H1 (cell line): ENCODE results near the gene ST6GALNAC3. TPM values are rescaled to one million over a fixed set of nuclear protein-coding genes. Genes with fewer than 3 reads are reported as not detected.

ENCODE experiments used
- CTCF ChIA-PET: fragments of 300-600 bp; sonication (Branson Sonifier 250); formaldehyde crosslinking; loops from one replicate; lab custom pipeline; 2021; ENCODE audit not compliant: partially characterized antibody; lab: Charles Lee
- POLR2A ChIA-PET: fragments of 300-600 bp; sonication (Branson Sonifier 250); formaldehyde crosslinking; loops from one replicate; lab custom pipeline; 2021; ENCODE audit warnings: inconsistent platforms; ENCODE audit not compliant: partially characterized antibody; lab: Charles Lee
- DNase-seq, 2 experiments: peaks; one replicate each; pipeline versions ENCODE4 v3.0.0 to v3.0.0-alpha.2; 2010 to 2022; ENCODE audit warnings: low spot score in 2 of 2, low read depth in 1 of 2, mixed read lengths in 1 of 2
- FAIRE-seq: peaks from 2 replicates; lab custom pipeline; 2011; peaks lifted over from hg19 to GRCh38; lab: Jason Lieb, UNC
- H2AFZ ChIP-seq: 2 replicates; pipeline ENCODE4 v1.8.1; 2012; ENCODE audit warnings: low read length, inconsistent platforms
- H2AK5ac ChIP-seq: 2 replicates; pipeline ENCODE4 v1.6.1; 2013; ENCODE audit warnings: low read depth, low read length
- H2BK120ac ChIP-seq: replicated peaks from 2 replicates; pipeline ENCODE3; 2013; ENCODE audit warnings: low read depth, low read length, inconsistent platforms
- H2BK12ac ChIP-seq: 2 replicates; pipeline ENCODE4 v1.6.1; 2013; ENCODE audit warnings: low read depth, low read length
- H2BK15ac ChIP-seq: 2 replicates; pipeline ENCODE4 v1.6.1; 2013; ENCODE audit warnings: low read length
- H2BK20ac ChIP-seq: 2 replicates; pipeline ENCODE4 v1.6.1; 2013; ENCODE audit warnings: low read length
- H2BK5ac ChIP-seq: 2 replicates; pipeline ENCODE4 v1.6.1; 2013; ENCODE audit warnings: low read depth, low read length
- H3K14ac ChIP-seq: 2 replicates; pipeline ENCODE4 v1.6.1; 2013; ENCODE audit warnings: inconsistent platforms; ENCODE audit not compliant: insufficient read length
- H3K18ac ChIP-seq: 2 replicates; pipeline ENCODE4 v1.6.1; 2013; ENCODE audit warnings: low read length; ENCODE audit errors: extremely low read depth
- H3K23ac ChIP-seq: 2 replicates; pipeline ENCODE4 v1.6.1; 2013; ENCODE audit warnings: inconsistent platforms; ENCODE audit not compliant: insufficient read length
- H3K23me2 ChIP-seq: 2 replicates; pipeline ENCODE4 v1.6.1; 2013; ENCODE audit warnings: low read depth, low read length
- H3K27ac ChIP-seq: 2 replicates; pipeline ENCODE4 v1.6.1; 2011; ENCODE audit warnings: low read depth, low read length, inconsistent platforms
- H3K27me3 ChIP-seq, 4 experiments: replicated peaks in 1 of 4; 1 replicate in 1 of 4; 2 replicates in 3 of 4; pipeline versions ENCODE4 v1.6.1 to v1.8.1; 2011 to 2013; ENCODE audit warnings: low read length in 3 of 4, mild to moderate bottlenecking in 3 of 4, inconsistent platforms in 2 of 4, mixed read lengths in 2 of 4, moderate library complexity in 1 of 4; ENCODE audit not compliant: control insufficient read depth in 3 of 4, insufficient read depth in 3 of 4; ENCODE audit errors: extremely low read depth in 1 of 4
- H3K36me3 ChIP-seq, 4 experiments: 2 replicates each; pipeline versions ENCODE4 v1.6.1 to v1.8.1; 2011 to 2013; ENCODE audit warnings: mild to moderate bottlenecking in 4 of 4, low read length in 3 of 4, moderate library complexity in 2 of 4, control low read depth in 1 of 4, inconsistent platforms in 1 of 4; ENCODE audit not compliant: insufficient read depth in 4 of 4, control insufficient read depth in 2 of 4
- H3K4ac ChIP-seq: replicated peaks from 2 replicates; pipeline ENCODE3; 2013; ENCODE audit warnings: low read length, low read depth, mixed read lengths, inconsistent platforms; ENCODE audit not compliant: insufficient read length
- H3K4me1 ChIP-seq, 4 experiments: replicated peaks in 1 of 4; 1 replicate in 1 of 4; 2 replicates in 3 of 4; pipeline versions ENCODE4 v1.6.1 to v1.8.1; 2011 to 2013; ENCODE audit warnings: low read length in 3 of 4, inconsistent platforms in 2 of 4, mixed read lengths in 1 of 4; ENCODE audit not compliant: insufficient read depth in 4 of 4, control insufficient read depth in 3 of 4
- H3K4me2 ChIP-seq, 2 experiments: 2 replicates each; pipeline versions ENCODE4 v1.6.1 to v1.8.1; 2011 to 2013; ENCODE audit warnings: low read depth in 2 of 2, low read length in 2 of 2, control low read depth in 1 of 2, inconsistent platforms in 1 of 2, mild to moderate bottlenecking in 1 of 2; ENCODE audit not compliant: insufficient read depth in 1 of 2
- H3K4me3 ChIP-seq, 4 experiments: fragments of 200-600, 300-600 bp in 1 of 4; sonication (generic), shearing (Covaris generic), sonication (Bioruptor Twin) in 1 of 4; 2 replicates each; pipeline versions ENCODE4 v1.5.1 to v1.8.1; 2011 to 2016; ENCODE audit warnings: low read length in 4 of 4, low read depth in 3 of 4, control low read depth in 2 of 4, inconsistent platforms in 2 of 4, mild to moderate bottlenecking in 2 of 4, mixed read lengths in 1 of 4, moderate library complexity in 1 of 4; ENCODE audit not compliant: insufficient read depth in 2 of 4; ENCODE audit errors: extremely low read depth in 1 of 4
- H3K56ac ChIP-seq: replicated peaks from 2 replicates; pipeline ENCODE3; 2013; ENCODE audit warnings: low read depth, mild to moderate bottlenecking, mixed read lengths, low read length, inconsistent platforms; ENCODE audit not compliant: insufficient read length
- H3K79me1 ChIP-seq: 2 replicates; pipeline ENCODE4 v1.6.1; 2013; ENCODE audit warnings: low read depth, low read length, control low read depth
- H3K79me2 ChIP-seq, 2 experiments: 2 replicates each; pipeline versions ENCODE4 v1.6.1 to v1.8.1; 2012 to 2013; ENCODE audit warnings: low read length in 2 of 2, mild to moderate bottlenecking in 2 of 2, inconsistent platforms in 1 of 2; ENCODE audit not compliant: insufficient read depth in 2 of 2, control insufficient read depth in 1 of 2
- H3K9ac ChIP-seq, 4 experiments: replicated peaks in 1 of 4; 1 replicate in 1 of 4; 2 replicates in 3 of 4; pipeline versions ENCODE4 v1.6.1 to v1.8.1; 2011 to 2013; ENCODE audit warnings: low read depth in 3 of 4, low read length in 3 of 4, control low read depth in 2 of 4, mild to moderate bottlenecking in 2 of 4, moderate library complexity in 2 of 4, inconsistent platforms in 1 of 4; ENCODE audit errors: extremely low read depth in 1 of 4
- H3K9me3 ChIP-seq, 2 experiments: 2 replicates each; pipeline versions ENCODE4 v1.6.1 to v1.8.1; 2012 to 2013; ENCODE audit warnings: mild to moderate bottlenecking in 2 of 2, moderate library complexity in 2 of 2, control low read depth in 1 of 2, inconsistent platforms in 1 of 2, low read depth in 1 of 2, low read length in 1 of 2, mixed read lengths in 1 of 2; ENCODE audit not compliant: insufficient read depth in 2 of 2
- H4K20me1 ChIP-seq, 2 experiments: replicated peaks in 1 of 2; 2 replicates each; pipeline versions ENCODE3 to v1.8.1; 2011 to 2013; ENCODE audit warnings: inconsistent platforms in 2 of 2, low read length in 2 of 2, mild to moderate bottlenecking in 1 of 2; ENCODE audit not compliant: insufficient read depth in 2 of 2, control insufficient read depth in 1 of 2
- H4K5ac ChIP-seq: 2 replicates; pipeline ENCODE4 v1.6.1; 2013; ENCODE audit warnings: low read length, low read depth, mixed read lengths, inconsistent platforms; ENCODE audit not compliant: insufficient read length
- H4K8ac ChIP-seq: 2 replicates; pipeline ENCODE4 v1.8.0; 2013; ENCODE audit warnings: mild to moderate bottlenecking, moderate library complexity, low read length, inconsistent platforms; ENCODE audit not compliant: insufficient read depth; ENCODE audit errors: extremely low read depth
- H4K91ac ChIP-seq: replicated peaks from 2 replicates; pipeline ENCODE3; 2013; ENCODE audit warnings: low read length, mixed read lengths, inconsistent platforms; ENCODE audit not compliant: insufficient read length
- BCL11A ChIP-seq, 2 experiments: IDR thresholded peaks; one replicate each; pipeline ENCODE4 v1.6.1; 2011; ENCODE audit warnings: low read depth in 2 of 2, low read length in 2 of 2, mild to moderate bottlenecking in 2 of 2
- CEBPB ChIP-seq: IDR thresholded peaks from 2 replicates; pipeline ENCODE4 v1.6.1; 2012; ENCODE audit warnings: low read depth, low read length
- HDAC2 ChIP-seq, 2 experiments: fragments of 300-600 bp in 1 of 2; sonication (generic) in 1 of 2; IDR thresholded peaks; 2 replicates each; pipeline ENCODE4 v1.6.1; 2011 to 2012; ENCODE audit warnings: low read depth in 2 of 2, low read length in 2 of 2, mild to moderate bottlenecking in 2 of 2, moderate library complexity in 2 of 2, borderline replicate concordance in 1 of 2, inconsistent platforms in 1 of 2
- JUN ChIP-seq: IDR thresholded peaks from 2 replicates; pipeline ENCODE4 v1.6.1; 2011; ENCODE audit warnings: low read depth, mild to moderate bottlenecking, improper control_type of control experiment, low read length
- RBBP5 ChIP-seq: IDR thresholded peaks from 2 replicates; pipeline ENCODE4 v1.7.1; 2012; ENCODE audit warnings: low read depth, mild to moderate bottlenecking, inconsistent platforms, low read length, moderate library complexity, borderline replicate concordance
- SIX5 ChIP-seq: IDR thresholded peaks from 2 replicates; pipeline ENCODE4 v1.6.1; 2011; ENCODE audit warnings: mild to moderate bottlenecking, low read depth, low read length
- SUZ12 ChIP-seq: fragments of 200-600 bp; sonication (generic); IDR thresholded peaks from 2 replicates; pipeline ENCODE4 v1.6.1; 2012; ENCODE audit warnings: mild to moderate bottlenecking, inconsistent platforms, low read length, moderate library complexity, mixed read lengths
- TBP ChIP-seq: IDR thresholded peaks from 2 replicates; pipeline ENCODE4 v1.6.1; 2011; ENCODE audit warnings: low read depth, low read length, improper control_type of control experiment
- WGBS, 2 experiments: shearing (Covaris generic) in 1 of 2; methylation state at CpG; one replicate each; pipeline versions ENCODE4 v1.1.6 to v1.1.7; 2013 to 2015; ENCODE audit warnings: low lambda C conversion rate in 2 of 2, mixed read lengths in 2 of 2, inconsistent platforms in 1 of 2, low coverage in 1 of 2, missing lambda C conversion rate in 1 of 2; ENCODE audit not compliant: insufficient replicate concordance in 2 of 2, insufficient coverage in 1 of 2, insufficient read length in 1 of 2; ENCODE audit errors: extremely low coverage in 1 of 2, missing lambda C conversion rate in 1 of 2; 5-methylcytosine and 5-hydroxymethylcytosine counted together
- polyA plus RNA-seq, 7 experiments: library from polyadenylated mRNA; depleted of rRNA in 3 of 7; stranded (reverse) in 5 of 7; unstranded in 2 of 7; fragments of >200 nt in 5 of 7; fragments of 200-250 nt in 2 of 7; gene quantifications; 1 replicate in 5 of 7; 2 replicates in 1 of 7; 4 replicates in 1 of 7; pipeline versions ENCODE4 v1.2.1 to v1.2.3, GENCODE V29; 2011 to 2013; ENCODE audit warnings: missing spikeins in 2 of 7, mixed read lengths in 2 of 7
- total RNA-seq: library from RNA; stranded (reverse); fragmentation: NEBNext Ultra II Directional; extraction: Animal tissue kit (Norgen Biotek cat#: 25700); gene quantifications from 2 replicates; pipeline ENCODE4 v1.2.1, GENCODE V29; 2021
- TF ChIP-seq, protein P1 (sequence below): IDR thresholded peaks from 2 replicates; pipeline ENCODE4 v1.6.1; 2012; ENCODE audit warnings: inconsistent platforms
- TF ChIP-seq, protein P2 (sequence below), 3 experiments: IDR thresholded peaks; 1 replicate in 2 of 3; 2 replicates in 1 of 3; pipeline versions ENCODE4 v1.5.1 to v1.6.1; 2011; ENCODE audit warnings: low read length in 3 of 3, mild to moderate bottlenecking in 3 of 3, inconsistent platforms in 2 of 3, low read depth in 1 of 3, moderate library complexity in 1 of 3; ENCODE audit not compliant: insufficient read depth in 1 of 3; ENCODE audit errors: control extremely low read depth in 1 of 3

The ST6GALNAC3 gene
- total and polyA plus RNA-seq, 2 of the 8 experiments (the other 6 are each of a cell fraction or from before 2014, with no cell fraction given) = 4.9 to 19.0 TPM

DNA sequence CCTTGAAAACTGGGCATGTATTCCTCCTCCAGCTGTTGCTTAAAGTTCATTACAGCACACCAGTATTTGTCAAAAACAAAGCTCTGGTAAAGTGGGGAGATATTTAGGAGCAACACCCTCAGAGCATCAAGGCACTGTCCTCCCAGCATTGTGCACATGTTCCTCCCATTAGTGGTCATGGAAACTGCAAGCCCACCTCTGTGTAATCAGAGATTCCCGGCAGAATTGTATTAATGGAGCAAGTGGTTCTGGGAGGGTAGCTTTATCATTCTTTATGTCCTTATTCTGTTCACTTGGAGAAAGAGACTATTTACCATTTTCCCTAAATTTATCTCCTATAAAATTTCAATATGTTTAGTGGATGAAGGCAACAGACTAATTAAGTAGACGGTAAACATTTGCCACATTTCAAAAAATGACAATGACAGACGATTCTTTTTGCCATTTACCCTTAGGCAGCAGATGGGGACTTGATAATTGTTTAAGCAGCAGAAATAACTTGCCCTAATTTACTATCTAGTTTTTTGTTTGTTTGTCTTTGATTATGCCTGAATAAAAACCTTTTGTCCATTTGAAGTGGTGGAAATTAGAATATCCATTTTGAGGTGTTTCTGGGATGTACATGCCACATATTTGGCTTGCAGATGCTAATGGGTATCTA lies 503.1 kb downstream of the ST6GALNAC3 start:
- H2BK20ac ChIP-seq = no peak overlapping the region
- no peak for TF ChIP-seq SIX5
- TF ChIP-seq RBBP5 = no peak
- no peak for TF ChIP-seq JUN
- TF ChIP-seq, protein P1, sequence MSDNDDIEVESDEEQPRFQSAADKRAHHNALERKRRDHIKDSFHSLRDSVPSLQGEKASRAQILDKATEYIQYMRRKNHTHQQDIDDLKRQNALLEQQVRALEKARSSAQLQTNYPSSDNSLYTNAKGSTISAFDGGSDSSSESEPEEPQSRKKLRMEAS = no peak
- TF ChIP-seq, protein P2, sequence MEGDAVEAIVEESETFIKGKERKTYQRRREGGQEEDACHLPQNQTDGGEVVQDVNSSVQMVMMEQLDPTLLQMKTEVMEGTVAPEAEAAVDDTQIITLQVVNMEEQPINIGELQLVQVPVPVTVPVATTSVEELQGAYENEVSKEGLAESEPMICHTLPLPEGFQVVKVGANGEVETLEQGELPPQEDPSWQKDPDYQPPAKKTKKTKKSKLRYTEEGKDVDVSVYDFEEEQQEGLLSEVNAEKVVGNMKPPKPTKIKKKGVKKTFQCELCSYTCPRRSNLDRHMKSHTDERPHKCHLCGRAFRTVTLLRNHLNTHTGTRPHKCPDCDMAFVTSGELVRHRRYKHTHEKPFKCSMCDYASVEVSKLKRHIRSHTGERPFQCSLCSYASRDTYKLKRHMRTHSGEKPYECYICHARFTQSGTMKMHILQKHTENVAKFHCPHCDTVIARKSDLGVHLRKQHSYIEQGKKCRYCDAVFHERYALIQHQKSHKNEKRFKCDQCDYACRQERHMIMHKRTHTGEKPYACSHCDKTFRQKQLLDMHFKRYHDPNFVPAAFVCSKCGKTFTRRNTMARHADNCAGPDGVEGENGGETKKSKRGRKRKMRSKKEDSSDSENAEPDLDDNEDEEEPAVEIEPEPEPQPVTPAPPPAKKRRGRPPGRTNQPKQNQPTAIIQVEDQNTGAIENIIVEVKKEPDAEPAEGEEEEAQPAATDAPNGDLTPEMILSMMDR (IDR thresholded peaks at IDR 0.05; ENCODE audit: control extremely low read depth in 1 of 3, insufficient read depth in 1 of 3, low read depth in 1 of 3, low read length in 3 of 3) = no peak
- TF ChIP-seq HDAC2 (IDR thresholded peaks at IDR 0.05; ENCODE audit: borderline replicate concordance in 1 of 2, low read depth in 2 of 2, low read length in 2 of 2) = no peak
- TF ChIP-seq BCL11A (IDR thresholded peaks at IDR 0.05; ENCODE audit: low read depth in 2 of 2, low read length in 2 of 2) = no peak
- no peak for TF ChIP-seq SUZ12
- TF ChIP-seq TBP = no peak
- no peak for TF ChIP-seq CEBPB

More for the DNA sequence above, 503.1 kb downstream of the ST6GALNAC3 start:
- Histone ChIP-seq H2BK120ac (no peak overlapping the region), H4K8ac (no peak overlapping the region), H3K14ac (no peak overlapping the region), H3K4me2 (no peak overlapping the region), H4K20me1 (no peaks in the 10 kb centered on the region), H3K4ac (no peak overlapping the region), H2BK12ac (no peak overlapping the region), H2AFZ (no peak overlapping the region), H3K18ac (no peak overlapping the region), H3K4me3 (no peak overlapping the region), H2BK15ac (no peak overlapping the region), H3K79me2 (no peaks in the 10 kb centered on the region), H3K36me3 (no peaks in the 10 kb centered on the region), H3K9ac (no peak overlapping the region), H2BK5ac (no peak overlapping the region), H3K23me2 (no peaks in the 10 kb centered on the region), H3K27ac (no peak overlapping the region), H4K5ac (no peak overlapping the region), H3K27me3 (no peaks in the 10 kb centered on the region), H3K79me1 (no peaks in the 10 kb centered on the region), H3K4me1 (peaks cover 0 to 4% (median 2%) of the 10 kb centered on the region in 4 experiments; a peak in 3 of 7 replicates), H2AK5ac (no peak overlapping the region), H3K9me3 (no peaks in the 10 kb centered on the region), H3K23ac (no peak overlapping the region), H4K91ac (no peak overlapping the region), H3K56ac (no peak overlapping the region)
- FAIRE-seq = no peak
- ChIA-PET POLR2A (interaction anchor here (0.6 kb wide), 1 partner anchor 471 kb away, joined by 3 read pairs; no protein-coding TSS in a partner anchor), CTCF (interaction anchor here (0.6 to 1.2 kb wide), 3 partner anchors 13 to 246 kb away, joined by 3 to 4 read pairs (median 3); no protein-coding TSS in a partner anchor)
- WGBS, 2 experiments = 86% methylated on average over 3 of the region's 3 CpGs; no CpG with 5 or more reads in 1 of the 2 experiments
- DNase-seq = no peak
